DND-41 (cell line): ENCODE results near the gene CDX1.

Experiments
- ATAC-seq: fragments of 200-7000 bp; cut with Tn5 transposase; 3 replicates; pipeline ENCODE4 v1.9.1; 2021; ENCODE audit warnings: low read depth; ENCODE audit not compliant: insufficient read depth
- DNase-seq: peaks from one replicate; pipeline ENCODE4 v3.0.0-alpha.2; 2020
- H2AFZ ChIP-seq: 2 replicates; pipeline ENCODE4 v1.6.0; 2012; ENCODE audit warnings: low read depth, low read length
- H3K27ac ChIP-seq: 2 replicates; pipeline ENCODE4 v1.5.1; 2012; ENCODE audit warnings: low read length, inconsistent platforms
- H3K27me3 ChIP-seq: fragments of 200-600 bp; sonication (generic); 2 replicates; pipeline ENCODE4 v1.6.0; 2012; ENCODE audit warnings: low read length, mild to moderate bottlenecking, inconsistent platforms; ENCODE audit not compliant: insufficient read depth, poor library complexity
- H3K36me3 ChIP-seq: 2 replicates; pipeline ENCODE4 v1.5.1; 2012; ENCODE audit warnings: low read length, inconsistent platforms; ENCODE audit not compliant: insufficient read depth
- H3K4me1 ChIP-seq: 2 replicates; pipeline ENCODE4 v1.5.1; 2012; ENCODE audit warnings: mild to moderate bottlenecking, low read length; ENCODE audit not compliant: insufficient read depth
- H3K4me2 ChIP-seq: 2 replicates; pipeline ENCODE4 v1.6.0; 2012; ENCODE audit warnings: mild to moderate bottlenecking, moderate library complexity, low read length, inconsistent platforms; ENCODE audit not compliant: insufficient read depth
- H3K4me3 ChIP-seq, 2 experiments: fragments of 200-600 bp in 1 of 2; shearing (Covaris generic) in 1 of 2; 2 replicates each; pipeline ENCODE4 v1.5.1; 2012 to 2016; ENCODE audit warnings: inconsistent platforms in 2 of 2, low read length in 2 of 2, mild to moderate bottlenecking in 2 of 2, low read depth in 1 of 2, moderate library complexity in 1 of 2
- H3K79me2 ChIP-seq: 2 replicates; pipeline ENCODE4 v1.6.0; 2012; ENCODE audit warnings: low read length, inconsistent platforms; ENCODE audit not compliant: insufficient read depth
- H3K9ac ChIP-seq: 2 replicates; pipeline ENCODE4 v1.6.0; 2012; ENCODE audit warnings: low read depth, mild to moderate bottlenecking, inconsistent platforms, low read length, moderate library complexity
- H3K9me3 ChIP-seq: 2 replicates; pipeline ENCODE4 v1.5.1; 2012; ENCODE audit warnings: low read length, moderate library complexity, mild to moderate bottlenecking, inconsistent platforms; ENCODE audit not compliant: insufficient read depth, severe bottlenecking
- H4K20me1 ChIP-seq: 2 replicates; pipeline ENCODE4 v1.6.0; 2012; ENCODE audit warnings: low read length; ENCODE audit not compliant: insufficient read depth
- EZH2 ChIP-seq: IDR thresholded peaks from 3 replicates; pipeline ENCODE4 v1.6.1; 2012; ENCODE audit warnings: borderline replicate concordance, low read depth, mild to moderate bottlenecking, moderate library complexity, low read length, inconsistent platforms; ENCODE audit not compliant: severe bottlenecking
- TF ChIP-seq, protein P1 (sequence below): IDR thresholded peaks from 2 replicates; pipeline ENCODE4 v1.5.1; 2012; ENCODE audit warnings: borderline replicate concordance, low read length, moderate library complexity, mild to moderate bottlenecking; ENCODE audit not compliant: poor library complexity, severe bottlenecking; ENCODE audit errors: extremely low read depth

The CDX1 gene

DNA sequence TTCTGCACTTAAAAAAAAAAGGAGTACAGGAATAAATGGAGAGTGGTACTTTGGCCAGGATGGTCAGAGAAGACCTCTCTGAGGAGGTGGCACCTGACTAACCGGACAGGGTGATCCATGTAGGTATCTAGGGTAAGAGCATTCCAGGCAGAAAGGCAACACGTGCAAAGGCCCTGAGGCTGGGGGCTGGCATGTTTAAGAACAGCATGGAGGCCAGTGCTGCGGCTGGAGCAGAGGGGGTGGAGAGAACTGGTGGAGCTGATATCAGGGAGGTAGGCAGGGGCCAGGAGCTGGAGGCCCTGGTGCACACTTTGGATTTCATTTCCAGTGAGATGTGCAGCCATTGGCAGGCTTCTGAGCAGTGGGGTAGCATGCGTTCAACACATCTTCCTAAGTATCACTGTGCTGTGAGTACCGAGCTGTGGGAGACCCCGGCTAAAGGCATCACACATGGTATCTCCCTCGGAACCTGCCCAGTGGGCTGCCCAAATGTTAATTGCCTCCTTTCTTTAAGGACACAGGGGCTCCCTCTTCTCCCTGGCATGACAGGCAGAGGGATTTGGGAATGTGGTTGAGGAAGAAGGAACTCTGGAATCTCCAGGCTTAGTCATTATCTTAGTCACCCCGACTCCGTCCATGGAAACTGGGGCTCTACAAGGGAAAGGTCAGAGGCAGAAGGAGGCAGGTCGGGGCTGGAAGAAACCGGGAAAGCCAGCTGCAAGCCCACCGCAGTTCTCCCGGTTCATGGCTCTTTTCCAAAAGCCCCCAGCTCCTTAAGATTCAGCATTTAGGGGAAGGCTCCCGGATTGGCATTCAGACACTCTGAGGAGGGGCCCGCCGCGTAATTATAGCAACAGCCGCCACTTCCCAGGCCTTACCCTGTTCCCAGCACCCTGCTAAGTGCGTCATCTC, 41.9 kb downstream of the CDX1 start:
- H4K20me1 ChIP-seq: no peaks in the 10 kb centered on the region
- no peak for TF ChIP-seq EZH2
- TF ChIP-seq, protein P1, sequence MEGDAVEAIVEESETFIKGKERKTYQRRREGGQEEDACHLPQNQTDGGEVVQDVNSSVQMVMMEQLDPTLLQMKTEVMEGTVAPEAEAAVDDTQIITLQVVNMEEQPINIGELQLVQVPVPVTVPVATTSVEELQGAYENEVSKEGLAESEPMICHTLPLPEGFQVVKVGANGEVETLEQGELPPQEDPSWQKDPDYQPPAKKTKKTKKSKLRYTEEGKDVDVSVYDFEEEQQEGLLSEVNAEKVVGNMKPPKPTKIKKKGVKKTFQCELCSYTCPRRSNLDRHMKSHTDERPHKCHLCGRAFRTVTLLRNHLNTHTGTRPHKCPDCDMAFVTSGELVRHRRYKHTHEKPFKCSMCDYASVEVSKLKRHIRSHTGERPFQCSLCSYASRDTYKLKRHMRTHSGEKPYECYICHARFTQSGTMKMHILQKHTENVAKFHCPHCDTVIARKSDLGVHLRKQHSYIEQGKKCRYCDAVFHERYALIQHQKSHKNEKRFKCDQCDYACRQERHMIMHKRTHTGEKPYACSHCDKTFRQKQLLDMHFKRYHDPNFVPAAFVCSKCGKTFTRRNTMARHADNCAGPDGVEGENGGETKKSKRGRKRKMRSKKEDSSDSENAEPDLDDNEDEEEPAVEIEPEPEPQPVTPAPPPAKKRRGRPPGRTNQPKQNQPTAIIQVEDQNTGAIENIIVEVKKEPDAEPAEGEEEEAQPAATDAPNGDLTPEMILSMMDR: no peak
- no peaks in the 10 kb centered on the region for H3K36me3 ChIP-seq
- no peak overlapping the region for H3K27ac ChIP-seq
- no peak for ATAC-seq
- no peaks in the 10 kb centered on the region for H3K4me1 ChIP-seq
- no peak overlapping the region for H3K4me3 ChIP-seq
- no peak overlapping the region for H2AFZ ChIP-seq
- H3K4me2 ChIP-seq: no peak overlapping the region
- no peaks in the 10 kb centered on the region for H3K9me3 ChIP-seq
- H3K9ac ChIP-seq: no peak overlapping the region
- H3K27me3 ChIP-seq: peaks cover 5% of the 10 kb centered on the region
- no peaks in the 10 kb centered on the region for H3K79me2 ChIP-seq
- no peak for DNase-seq

DNA sequence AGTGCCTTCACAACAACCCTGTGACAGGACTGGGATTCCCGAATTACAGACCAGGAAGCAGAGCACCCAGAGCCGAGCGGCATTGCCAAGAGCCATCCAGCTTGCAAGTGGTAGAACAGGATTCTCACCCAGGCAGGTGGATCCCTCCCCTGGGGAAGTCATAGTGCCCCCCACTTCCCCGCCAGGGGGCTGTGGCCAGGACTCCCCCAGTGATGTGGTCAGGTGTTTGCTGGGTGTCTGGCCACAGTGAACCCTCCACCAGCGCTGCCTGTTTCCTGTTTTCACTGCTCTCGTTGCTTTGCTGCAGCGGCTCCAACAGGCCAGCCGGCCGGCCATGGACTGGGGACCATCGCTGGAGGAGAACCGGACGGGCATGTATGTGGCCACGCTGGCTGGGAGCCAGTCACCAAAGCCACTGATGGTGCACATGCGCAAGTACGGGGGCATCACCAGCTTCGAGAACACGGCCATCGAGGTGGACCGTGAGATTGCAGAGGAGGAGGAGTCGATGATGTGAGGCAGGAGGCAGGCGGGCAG, 42.6 kb downstream of the CDX1 start:
- H3K36me3 ChIP-seq: no peaks in the 10 kb centered on the region
- DNase-seq (peak; percentile 27), ATAC-seq (no peak; the same call in 2 of the 3 replicates)
- no peak overlapping the region for H3K9ac ChIP-seq
- no peak overlapping the region for H3K4me2 ChIP-seq
- H4K20me1 ChIP-seq: no peaks in the 10 kb centered on the region
- no peak overlapping the region for H2AFZ ChIP-seq
- peaks cover 11% of the 10 kb centered on the region for H3K27me3 ChIP-seq
- H3K4me1 ChIP-seq: no peaks in the 10 kb centered on the region
- no peaks in the 10 kb centered on the region for H3K79me2 ChIP-seq
- TF ChIP-seq EZH2: no peak
- TF ChIP-seq, protein P1: no peak
- no peak overlapping the region for H3K4me3 ChIP-seq
- no peak overlapping the region for H3K27ac ChIP-seq
- no peaks in the 10 kb centered on the region for H3K9me3 ChIP-seq

DNA sequence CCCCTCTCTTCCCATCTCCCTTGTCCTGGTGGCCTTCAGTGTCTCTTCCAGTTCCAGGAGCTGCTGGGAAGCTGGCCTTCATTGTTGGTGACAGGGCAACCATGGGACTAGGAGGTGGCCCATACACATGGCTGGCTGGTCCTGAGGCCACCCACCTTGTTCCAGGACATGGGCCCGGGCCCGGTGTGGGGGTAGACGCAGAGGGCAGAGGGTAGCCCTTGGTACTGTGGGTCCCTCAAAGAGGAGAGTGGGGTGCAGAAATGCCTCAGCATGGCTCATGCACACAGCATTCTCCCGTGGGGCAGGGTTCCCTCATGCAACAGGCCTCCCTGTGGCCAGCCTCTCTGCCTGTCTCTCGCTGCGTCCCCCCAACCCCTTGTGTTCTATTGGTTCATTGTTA, 44.1 kb downstream of the CDX1 start:
- H3K79me2 ChIP-seq: no peaks in the 10 kb centered on the region
- no peak for ATAC-seq
- H3K4me1 ChIP-seq: no peaks in the 10 kb centered on the region
- no peaks in the 10 kb centered on the region for H3K36me3 ChIP-seq
- H3K4me2 ChIP-seq: no peak overlapping the region
- H3K27ac ChIP-seq: no peak overlapping the region
- no peaks in the 10 kb centered on the region for H3K9me3 ChIP-seq
- H3K27me3 ChIP-seq: peaks cover 15% of the 10 kb centered on the region
- no peak for TF ChIP-seq EZH2
- TF ChIP-seq, protein P1: no peak
- no peak overlapping the region for H3K4me3 ChIP-seq
- no peak overlapping the region for H3K9ac ChIP-seq
- DNase-seq: no peak
- H4K20me1 ChIP-seq: no peaks in the 10 kb centered on the region
- H2AFZ ChIP-seq: no peak overlapping the region
